HUES48 (cell line): ENCODE measurements around the gene NCAPH2.
"Not testable (repeated sequence)": the region's sequence is repeated elsewhere in the genome, so short reads cannot be mapped to it uniquely, and the experiment has no call there.

Source experiments
- H3K27ac ChIP-seq: one replicate; pipeline ENCODE4 v1.7.0; 2013; ENCODE audit warnings: low read depth, low read length, inconsistent platforms
- H3K27me3 ChIP-seq: 2 replicates; pipeline ENCODE4 v1.6.1; 2013; ENCODE audit warnings: mild to moderate bottlenecking, low read length; ENCODE audit not compliant: control insufficient read depth, insufficient read depth
- H3K36me3 ChIP-seq: 2 replicates; pipeline ENCODE4 v1.6.1; 2013; ENCODE audit warnings: low read length; ENCODE audit not compliant: control insufficient read depth, insufficient read depth
- H3K4me1 ChIP-seq: 2 replicates; pipeline ENCODE4 v1.6.1; 2013; ENCODE audit warnings: mild to moderate bottlenecking, low read length; ENCODE audit not compliant: control insufficient read depth, insufficient read depth
- H3K4me3 ChIP-seq: 2 replicates; pipeline ENCODE4 v1.5.1; 2013; ENCODE audit warnings: mild to moderate bottlenecking, low read depth, low read length
- H3K9ac ChIP-seq: 2 replicates; pipeline ENCODE4 v1.6.1; 2013; ENCODE audit warnings: mild to moderate bottlenecking, low read depth, low read length, moderate library complexity
- H3K9me3 ChIP-seq: 2 replicates; pipeline ENCODE4 v1.6.1; 2013; ENCODE audit warnings: low read length; ENCODE audit not compliant: control insufficient read depth, insufficient read depth

NCAPH2 gene

GRCh38 chr22:50508897-50509296, 873 bp downstream of the NCAPH2 start:
- no peaks in the 10 kb centered on the region for H3K27me3 ChIP-seq
- H3K36me3 ChIP-seq, result peaks cover 16% of the 10 kb centered on the region
- peak overlapping the region; percentile 98; the same call in 1 of the 2 replicates for H3K9ac ChIP-seq
- H3K4me3 ChIP-seq, result peak overlapping the region; percentile 99
- H3K27ac ChIP-seq, result peak overlapping the region; percentile 96
- H3K4me1 ChIP-seq, result peaks cover 5% of the 10 kb centered on the region; the same call in 1 of the 2 replicates
- no peaks in the 10 kb centered on the region for H3K9me3 ChIP-seq

GRCh38 chr22:50513175-50513574, 5.2 kb downstream of the NCAPH2 start:
- H3K4me3 ChIP-seq, result no peak overlapping the region
- H3K27me3 ChIP-seq, result no peaks in the 10 kb centered on the region
- no peak overlapping the region for H3K9ac ChIP-seq
- no peaks in the 10 kb centered on the region for H3K9me3 ChIP-seq
- peaks cover 5% of the 10 kb centered on the region; the same call in 1 of the 2 replicates for H3K4me1 ChIP-seq
- no peak overlapping the region for H3K27ac ChIP-seq
- peaks cover 18% of the 10 kb centered on the region for H3K36me3 ChIP-seq

GRCh38 chr22:50516068-50516467, 8.0 kb downstream of the NCAPH2 start:
- H3K9me3 ChIP-seq, result no peaks in the 10 kb centered on the region
- H3K4me1 ChIP-seq, result no peaks in the 10 kb centered on the region
- no peak overlapping the region for H3K4me3 ChIP-seq
- no peak overlapping the region for H3K27ac ChIP-seq
- no peaks in the 10 kb centered on the region for H3K27me3 ChIP-seq
- H3K36me3 ChIP-seq, result peaks cover 37% of the 10 kb centered on the region
- H3K9ac ChIP-seq, result no peak overlapping the region

GRCh38 chr22:50516891-50517290, 8.9 kb downstream of the NCAPH2 start:
- no peaks in the 10 kb centered on the region for H3K9me3 ChIP-seq
- H3K27me3 ChIP-seq, result no peaks in the 10 kb centered on the region
- no peak overlapping the region for H3K4me3 ChIP-seq
- no peak overlapping the region for H3K27ac ChIP-seq
- H3K4me1 ChIP-seq, result no peaks in the 10 kb centered on the region
- H3K9ac ChIP-seq, result no peak overlapping the region
- peaks cover 45% of the 10 kb centered on the region for H3K36me3 ChIP-seq

- H3K36me3 ChIP-seq, result peaks cover 53% of the 10 kb centered on the region
- no peaks in the 10 kb centered on the region for H3K27me3 ChIP-seq
- H3K4me3 ChIP-seq, result no peak overlapping the region
- H3K9me3 ChIP-seq, result no peaks in the 10 kb centered on the region
- H3K4me1 ChIP-seq, result no peaks in the 10 kb centered on the region
- H3K9ac ChIP-seq, result no peak overlapping the region
- H3K27ac ChIP-seq, result no peak overlapping the region
These were observed 9.7 kb downstream of the NCAPH2 start for GRCh38 chr22:50517495-50518260.

- Histone ChIP-seq H3K4me1 (no peaks in the 10 kb centered on the region), H3K4me3 (no peak overlapping the region), H3K27ac (no peak overlapping the region), H3K9ac (no peak overlapping the region), H3K27me3 (no peaks in the 10 kb centered on the region), H3K36me3 (peaks cover 62% of the 10 kb centered on the region), H3K9me3 (no peaks in the 10 kb centered on the region)
These were observed 10.6 kb downstream of the NCAPH2 start for GRCh38 chr22:50518606-50519005.

GRCh38 chr22:50519151-50519550, 11.1 kb downstream of the NCAPH2 start:
- H3K4me1 ChIP-seq, result no peaks in the 10 kb centered on the region
- H3K9ac ChIP-seq, result no peak overlapping the region
- no peaks in the 10 kb centered on the region for H3K27me3 ChIP-seq
- H3K9me3 ChIP-seq, result no peaks in the 10 kb centered on the region
- H3K4me3 ChIP-seq, result no peak overlapping the region
- no peak overlapping the region for H3K27ac ChIP-seq
- peaks cover 67% of the 10 kb centered on the region for H3K36me3 ChIP-seq

GRCh38 chr22:50520184-50520583, 12.2 kb downstream of the NCAPH2 start:
- not testable (repeated sequence) for H3K27ac ChIP-seq, H3K4me3 ChIP-seq, H3K9ac ChIP-seq, H3K9me3 ChIP-seq, H3K4me1 ChIP-seq, H3K27me3 ChIP-seq
- peaks cover 67% of the 10 kb centered on the region for H3K36me3 ChIP-seq

- H3K4me1 ChIP-seq, result no peaks in the 10 kb centered on the region
- H3K4me3 ChIP-seq, result no peak overlapping the region
- no peaks in the 10 kb centered on the region for H3K27me3 ChIP-seq
- H3K9me3 ChIP-seq, result no peaks in the 10 kb centered on the region
- no peak overlapping the region for H3K27ac ChIP-seq
- H3K9ac ChIP-seq, result no peak overlapping the region
- H3K36me3 ChIP-seq, result peaks cover 67% of the 10 kb centered on the region
These were observed 12.9 kb downstream of the NCAPH2 start for GRCh38 chr22:50520826-50521453.

GRCh38 chr22:50521710-50522109, 13.7 kb downstream of the NCAPH2 start:
- Histone ChIP-seq H3K27me3 (peaks cover 2% of the 10 kb centered on the region; the same call in 1 of the 2 replicates), H3K9ac (no peak overlapping the region), H3K9me3 (no peaks in the 10 kb centered on the region), H3K36me3 (peaks cover 62% of the 10 kb centered on the region), H3K27ac (no peak overlapping the region), H3K4me3 (no peak overlapping the region), H3K4me1 (no peaks in the 10 kb centered on the region)

- Histone ChIP-seq H3K36me3 (peaks cover 57% of the 10 kb centered on the region), H3K4me1 (peaks cover 4% of the 10 kb centered on the region; the same call in 1 of the 2 replicates), H3K27me3 (peaks cover 7% of the 10 kb centered on the region), H3K27ac (no peak overlapping the region), H3K4me3 (no peak overlapping the region), H3K9me3 (no peaks in the 10 kb centered on the region), H3K9ac (no peak overlapping the region)
These were observed 14.3 kb downstream of the NCAPH2 start for GRCh38 chr22:50522208-50522805.
